Activated T-helper 2 cell treated with anti-CD3 and anti-CD28 coated beads, Interferon-gamma antibody, Interleukin-2, Interleukin-4, amounts not matched to agents 10 μg/mL and 5 μg/mL and 100 μg/mL, durations not matched to agents 14 hours and 24 hours and 36 hours (primary cell): Measurements from ENCODE around the gene DTD1. TPM values are rescaled to one million over a fixed set of nuclear protein-coding genes. Genes with fewer than 3 reads are reported as not detected.
A peak's percentile ranks its signal among the peaks of the same experiment; 100 is the strongest.

Experiments used
- DNase-seq: peaks from one replicate; pipeline ENCODE4 v3.0.0; 2021; ENCODE audit warnings: low spot score
- H3K27ac Mint-ChIP-seq: one replicate; pipeline ENCODE4 v1.8.0; 2021; ENCODE audit warnings: mixed read lengths
- H3K27me3 Mint-ChIP-seq: one replicate; pipeline ENCODE4 v1.8.0; 2021; ENCODE audit warnings: low read depth, mixed read lengths
- H3K36me3 Mint-ChIP-seq: one replicate; pipeline ENCODE4 v1.8.0; 2021; ENCODE audit warnings: low read depth, mixed read lengths
- H3K4me1 Mint-ChIP-seq: one replicate; pipeline ENCODE4 v1.8.0; 2021; ENCODE audit warnings: low read depth, mixed read lengths
- H3K4me3 Mint-ChIP-seq: one replicate; pipeline ENCODE4 v1.8.0; 2021; ENCODE audit warnings: low read depth, mild to moderate bottlenecking, moderate library complexity, mixed read lengths
- H3K9me3 Mint-ChIP-seq: one replicate; pipeline ENCODE4 v1.8.0; 2021; ENCODE audit warnings: mixed read lengths
- intact Hi-C: fragments of 100-400 bp; cut with micrococcal nuclease; formaldehyde crosslinking; loops from one replicate; pipeline ENCODE4 v1.15.1; 2023
- total RNA-seq: library from RNA; stranded (reverse); gene quantifications from 2 replicates; pipeline ENCODE4 v1.2.3, GENCODE V29; 2022

DTD1 gene
- total RNA-seq, 1 donor from 2014 or later, result 50.3 TPM

DNA sequence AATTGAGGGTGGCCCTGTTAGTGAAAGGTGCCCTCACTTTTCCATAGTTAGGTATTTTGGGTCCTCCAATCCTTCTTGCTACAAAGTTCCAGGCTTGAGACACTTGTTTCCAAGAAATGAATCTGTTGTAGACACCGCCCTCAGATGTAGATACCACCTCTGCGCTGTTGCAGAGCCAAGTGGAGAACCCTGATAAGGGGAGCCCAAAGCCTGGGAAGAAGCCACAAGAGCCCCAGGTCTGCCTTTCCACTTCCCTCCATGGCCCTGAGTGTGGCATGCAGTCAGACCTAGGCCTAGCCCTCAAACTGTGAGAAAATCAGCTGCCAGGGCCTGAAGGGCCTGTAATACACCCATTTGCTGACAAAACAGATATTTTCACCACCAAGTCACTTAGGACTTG lies 37.1 kb downstream of the DTD1 start:
- Mint-ChIP-seq H3K27me3 (no peaks in the 10 kb centered on the region), H3K27ac (no peak overlapping the region)
- intact Hi-C loops, result no loop called here

GRCh38 chr20:18625907-18626655 lies 38.2 kb downstream of the DTD1 start:
- peaks cover 14% of the 10 kb centered on the region for H3K36me3 Mint-ChIP-seq
- no peaks in the 10 kb centered on the region for H3K9me3 Mint-ChIP-seq
- intact Hi-C loops, result no loop called here
- DNase-seq, result no peak
- no peak overlapping the region for H3K4me3 Mint-ChIP-seq
- peaks cover 3% of the 10 kb centered on the region for H3K4me1 Mint-ChIP-seq
- H3K27me3 Mint-ChIP-seq, result no peaks in the 10 kb centered on the region
- H3K27ac Mint-ChIP-seq, result no peak overlapping the region

More for the DNA sequence above, 37.1 kb downstream of the DTD1 start:
- Mint-ChIP-seq H3K4me1 (peaks cover 3% of the 10 kb centered on the region), H3K9me3 (no peaks in the 10 kb centered on the region), H3K4me3 (no peak overlapping the region), H3K36me3 (peaks cover 11% of the 10 kb centered on the region)
- no peak for DNase-seq

DNA sequence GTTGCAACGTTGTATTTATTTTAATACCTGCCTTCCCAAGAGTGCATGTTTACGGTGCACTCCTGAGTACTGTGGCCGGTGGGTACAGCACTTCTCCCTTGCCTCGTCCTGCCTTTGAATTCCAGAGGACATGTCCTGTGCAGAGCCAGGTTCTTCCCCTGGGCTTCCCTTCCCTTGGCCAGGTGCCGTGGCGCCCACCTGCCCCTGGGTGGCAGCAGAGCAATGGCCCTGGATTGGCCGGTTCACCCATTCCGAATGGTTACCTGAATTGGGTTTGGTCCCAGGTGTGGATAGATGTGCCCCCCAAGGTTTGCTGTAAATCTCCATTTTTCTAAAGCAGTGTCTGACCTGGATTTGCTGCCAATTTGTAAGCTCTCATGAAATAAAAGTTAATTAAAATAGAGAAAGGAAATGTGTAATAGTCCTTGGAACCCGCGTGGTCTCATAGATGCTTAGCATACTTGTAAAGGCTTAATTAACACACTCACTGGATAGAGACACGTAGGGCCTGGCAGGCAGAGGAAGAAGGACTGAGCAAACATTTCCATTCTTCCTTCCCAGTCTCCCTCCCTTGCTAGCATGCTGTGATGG lies 40.6 kb downstream of the DTD1 start:
- peaks cover 3% of the 10 kb centered on the region for H3K4me1 Mint-ChIP-seq
- no peak for DNase-seq
- no peaks in the 10 kb centered on the region for H3K27me3 Mint-ChIP-seq
- no peak overlapping the region for H3K4me3 Mint-ChIP-seq
- H3K27ac Mint-ChIP-seq, result no peak overlapping the region
- intact Hi-C loops, result no loop called here
- H3K36me3 Mint-ChIP-seq, result peaks cover 14% of the 10 kb centered on the region
- H3K9me3 Mint-ChIP-seq, result no peaks in the 10 kb centered on the region

DNA sequence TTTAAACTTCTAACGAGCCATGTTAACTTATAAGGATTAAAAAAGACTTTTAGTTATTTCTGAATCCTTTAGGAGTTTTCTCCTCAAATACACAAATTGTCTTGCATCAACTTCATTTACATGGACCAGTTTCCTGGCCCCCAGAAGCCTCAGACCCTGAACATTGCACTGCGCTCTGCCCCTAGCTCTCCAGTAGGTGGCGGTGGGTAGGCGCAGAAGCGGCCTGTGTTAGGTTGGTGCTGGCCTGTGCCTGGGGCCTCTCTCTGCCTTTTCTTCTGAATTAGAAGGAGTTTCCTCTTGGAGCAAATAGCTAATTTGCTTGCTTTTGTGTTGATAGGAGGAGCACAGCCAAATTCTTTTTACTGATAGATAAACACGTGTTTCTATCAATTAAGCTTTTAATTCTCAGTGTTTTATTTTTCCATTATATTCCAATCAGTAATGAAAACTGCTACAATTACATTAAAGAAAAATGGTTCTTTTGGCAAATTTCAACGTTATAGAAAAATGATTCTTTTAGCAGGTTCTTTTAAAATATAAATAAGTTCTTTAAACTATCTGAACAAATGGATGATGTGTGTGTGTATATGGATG lies 44.4 kb downstream of the DTD1 start:
- intact Hi-C loops, result no loop called here
- Mint-ChIP-seq H3K4me3 (no peak overlapping the region), H3K27ac (no peak overlapping the region), H3K27me3 (no peaks in the 10 kb centered on the region), H3K4me1 (peaks cover 3% of the 10 kb centered on the region), H3K36me3 (peaks cover 14% of the 10 kb centered on the region), H3K9me3 (no peaks in the 10 kb centered on the region)
- peak; percentile 15 for DNase-seq

- Mint-ChIP-seq H3K4me3 (no peak overlapping the region), H3K27me3 (no peaks in the 10 kb centered on the region), H3K9me3 (no peaks in the 10 kb centered on the region), H3K4me1 (peaks cover under 1% of the 10 kb centered on the region), H3K36me3 (peaks cover 17% of the 10 kb centered on the region), H3K27ac (no peak overlapping the region)
- intact Hi-C loops, result no loop called here
- DNase-seq, result no peak
Measured at GRCh38 chr20:18633411-18633810, 45.6 kb downstream of the DTD1 start.

- no peak overlapping the region for H3K27ac Mint-ChIP-seq
- no peak overlapping the region for H3K4me3 Mint-ChIP-seq
- H3K27me3 Mint-ChIP-seq, result no peaks in the 10 kb centered on the region
- H3K9me3 Mint-ChIP-seq, result no peaks in the 10 kb centered on the region
- intact Hi-C loops, result no loop called here
- H3K4me1 Mint-ChIP-seq, result peaks cover 3% of the 10 kb centered on the region
- H3K36me3 Mint-ChIP-seq, result peaks cover 16% of the 10 kb centered on the region
- no peak for DNase-seq
Measured at GRCh38 chr20:18634501-18634900, 46.6 kb downstream of the DTD1 start.

- intact Hi-C loops, result no loop called here
- H3K27me3 Mint-ChIP-seq, result no peaks in the 10 kb centered on the region
- H3K9me3 Mint-ChIP-seq, result no peaks in the 10 kb centered on the region
- peaks cover 12% of the 10 kb centered on the region for H3K36me3 Mint-ChIP-seq
- DNase-seq, result no peak
- no peak overlapping the region for H3K4me3 Mint-ChIP-seq
- H3K4me1 Mint-ChIP-seq, result peaks cover 4% of the 10 kb centered on the region
- H3K27ac Mint-ChIP-seq, result no peak overlapping the region
Measured at GRCh38 chr20:18635380-18635779, 47.5 kb downstream of the DTD1 start.

GRCh38 chr20:18637224-18637623 lies 49.4 kb downstream of the DTD1 start:
- peaks cover 4% of the 10 kb centered on the region for H3K4me1 Mint-ChIP-seq
- no peaks in the 10 kb centered on the region for H3K9me3 Mint-ChIP-seq
- no peaks in the 10 kb centered on the region for H3K27me3 Mint-ChIP-seq
- H3K27ac Mint-ChIP-seq, result no peak overlapping the region
- no peak for DNase-seq
- intact Hi-C loops, result no loop called here
- H3K4me3 Mint-ChIP-seq, result no peak overlapping the region
- H3K36me3 Mint-ChIP-seq, result peaks cover 9% of the 10 kb centered on the region

GRCh38 chr20:18638768-18639167 lies 50.9 kb downstream of the DTD1 start:
- Mint-ChIP-seq H3K27me3 (no peaks in the 10 kb centered on the region), H3K27ac (peak overlapping the region; percentile 35), H3K36me3 (peaks cover 9% of the 10 kb centered on the region), H3K4me1 (peaks cover 4% of the 10 kb centered on the region), H3K9me3 (no peaks in the 10 kb centered on the region), H3K4me3 (no peak overlapping the region)
- no peak for DNase-seq
- intact Hi-C loops, result no loop called here

- Mint-ChIP-seq H3K27ac (no peak overlapping the region), H3K4me1 (peaks cover 4% of the 10 kb centered on the region), H3K4me3 (no peak overlapping the region), H3K9me3 (no peaks in the 10 kb centered on the region), H3K36me3 (peaks cover 9% of the 10 kb centered on the region), H3K27me3 (no peaks in the 10 kb centered on the region)
- no peak for DNase-seq
- intact Hi-C loops, result no loop called here
Measured at GRCh38 chr20:18639501-18639979, 51.7 kb downstream of the DTD1 start.

DNA sequence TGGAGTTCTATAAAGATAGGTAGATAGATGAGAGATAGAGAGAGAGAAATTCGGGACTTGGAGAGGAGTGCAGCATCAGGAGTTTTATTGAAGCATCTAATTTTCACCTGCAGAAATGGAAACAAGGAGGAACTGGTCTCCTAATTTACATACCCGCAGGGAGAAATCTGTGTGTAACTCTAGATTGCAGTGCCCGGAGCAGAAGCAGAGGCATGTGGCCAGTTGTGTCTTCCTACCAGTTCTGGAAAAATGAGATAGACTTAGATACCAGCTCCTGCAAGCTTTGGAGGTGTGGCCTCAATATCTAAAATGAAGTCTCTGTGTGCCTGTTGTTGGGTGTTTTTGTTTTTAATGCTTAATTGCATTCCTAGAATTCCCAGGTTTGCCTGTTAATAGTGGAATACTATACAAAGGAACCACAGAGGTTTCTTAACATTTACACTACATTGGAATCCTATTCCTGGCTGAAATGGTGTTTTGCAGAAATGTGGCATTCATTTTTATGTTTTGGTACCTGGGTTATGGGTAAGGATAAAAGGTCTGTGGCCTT lies 57.4 kb downstream of the DTD1 start:
- Mint-ChIP-seq H3K27ac (no peak overlapping the region), H3K9me3 (no peaks in the 10 kb centered on the region), H3K27me3 (no peaks in the 10 kb centered on the region), H3K36me3 (no peaks in the 10 kb centered on the region), H3K4me1 (no peaks in the 10 kb centered on the region), H3K4me3 (no peak overlapping the region)
- no peak for DNase-seq
- intact Hi-C loops, result no loop called here

DNA sequence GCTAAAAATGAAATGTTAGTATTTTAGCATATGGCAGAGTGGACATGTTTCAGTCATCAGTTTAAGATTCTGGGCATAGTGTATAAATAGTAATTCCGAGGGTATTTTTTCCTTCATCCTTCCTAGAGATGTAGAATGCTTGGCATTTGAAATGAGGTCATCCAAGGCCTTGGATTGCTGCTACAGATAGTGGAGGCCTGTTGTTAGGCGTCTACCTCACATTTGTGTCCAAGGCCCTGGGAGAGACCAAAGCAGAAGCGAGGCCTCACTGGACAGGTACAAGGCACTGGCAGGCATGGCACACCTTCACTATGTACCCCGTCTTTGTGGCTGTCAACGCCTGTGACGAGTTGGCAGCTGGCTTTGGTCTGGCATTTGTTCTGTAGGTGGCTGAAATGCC lies 58.0 kb downstream of the DTD1 start:
- no peaks in the 10 kb centered on the region for H3K36me3 Mint-ChIP-seq
- no peaks in the 10 kb centered on the region for H3K9me3 Mint-ChIP-seq
- H3K4me1 Mint-ChIP-seq, result no peaks in the 10 kb centered on the region
- intact Hi-C loops, result no loop called here
- no peak for DNase-seq
- H3K27me3 Mint-ChIP-seq, result no peaks in the 10 kb centered on the region
- no peak overlapping the region for H3K4me3 Mint-ChIP-seq
- H3K27ac Mint-ChIP-seq, result no peak overlapping the region

- H3K4me3 Mint-ChIP-seq, result no peak overlapping the region
- intact Hi-C loops, result no loop called here
- no peaks in the 10 kb centered on the region for H3K9me3 Mint-ChIP-seq
- H3K27me3 Mint-ChIP-seq, result no peaks in the 10 kb centered on the region
- no peaks in the 10 kb centered on the region for H3K4me1 Mint-ChIP-seq
- H3K36me3 Mint-ChIP-seq, result no peaks in the 10 kb centered on the region
- no peak for DNase-seq
- no peak overlapping the region for H3K27ac Mint-ChIP-seq
Measured at GRCh38 chr20:18647777-18648176, 59.9 kb downstream of the DTD1 start.
